HG03442 (cell line): ENCODE measurements around the gene CIRBP.

ENCODE experiments used
- ATAC-seq: cut with Tn5 transposase; IDR thresholded peaks from one replicate; pipeline ENCODE4 v1.9.1; 2021; ENCODE audit warnings: mild to moderate bottlenecking, moderate library complexity; ENCODE audit not compliant: unreplicated experiment

CIRBP gene

GRCh38 chr19:1230783-1231489, 38.2 kb upstream of the CIRBP start:
- no peak for ATAC-seq

DNA sequence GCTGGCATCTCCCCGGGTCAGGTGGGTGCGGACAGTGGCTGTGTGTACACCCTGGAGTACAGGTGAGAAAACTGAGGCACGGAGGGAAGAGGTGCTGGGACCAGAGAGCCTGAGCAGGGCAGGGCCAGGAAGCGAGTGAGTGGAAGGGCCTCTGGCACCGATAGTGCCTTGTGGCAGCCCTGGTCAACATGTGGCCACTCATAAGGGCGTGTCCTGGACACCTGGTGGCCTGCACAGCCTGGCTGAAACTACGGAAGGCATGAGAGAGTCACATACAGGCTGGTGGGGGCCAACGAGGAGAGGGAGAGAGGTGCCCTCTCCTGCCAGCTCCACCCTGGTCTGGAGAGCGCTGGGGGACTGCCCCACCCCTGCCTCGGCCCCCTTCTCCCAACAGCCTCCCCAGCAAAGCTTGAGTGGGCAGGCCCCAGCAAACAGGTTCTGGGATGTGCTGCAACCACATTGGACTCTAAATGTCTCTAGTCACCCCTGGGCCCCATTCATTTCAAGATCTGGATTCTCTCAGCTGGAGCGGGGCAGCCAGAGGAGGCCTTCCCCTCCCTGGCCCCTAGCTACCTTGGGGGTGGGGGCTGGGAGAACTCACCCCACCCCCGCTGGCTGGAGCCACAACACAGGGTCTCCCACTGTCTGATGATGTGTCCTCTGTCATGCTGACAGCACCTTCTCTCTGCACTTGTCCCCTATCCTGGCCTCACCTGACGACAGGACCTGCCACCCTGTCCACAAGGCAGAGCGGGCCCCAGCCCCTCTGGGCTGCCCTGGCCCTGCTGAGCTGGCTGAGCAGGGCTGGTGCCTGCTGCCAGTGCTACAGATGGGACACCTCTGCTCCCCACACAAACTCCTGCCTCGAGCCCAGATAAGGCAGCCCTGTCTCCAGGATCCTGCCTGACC, 37.1 kb upstream of the CIRBP start:
- ATAC-seq: no peak

DNA sequence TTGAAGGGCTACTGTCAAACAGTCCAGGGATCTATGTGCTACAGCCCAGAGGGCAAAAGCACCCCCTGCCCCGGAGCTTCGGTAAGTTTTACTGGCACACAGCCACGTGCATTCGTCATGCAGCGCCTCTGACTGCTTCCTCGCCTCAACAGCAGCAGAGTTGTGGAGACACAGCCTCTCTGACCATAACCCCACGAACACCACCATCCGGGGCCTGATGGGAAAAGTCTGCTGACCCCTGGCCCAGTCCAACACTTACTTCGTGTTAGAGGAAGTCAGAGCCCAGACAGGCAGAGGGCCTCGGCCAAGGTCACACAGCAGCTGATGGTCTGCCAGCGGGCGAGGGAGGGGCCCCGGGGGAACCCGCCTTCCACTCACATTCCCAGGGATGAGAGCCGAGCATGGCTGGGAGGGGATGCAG, 36.5 kb upstream of the CIRBP start:
- no peak for ATAC-seq

- ATAC-seq: no peak
Observed at GRCh38 chr19:1233115-1233667, 35.9 kb upstream of the CIRBP start.

- ATAC-seq: no peak
Observed at GRCh38 chr19:1234051-1234954, 34.8 kb upstream of the CIRBP start.

DNA sequence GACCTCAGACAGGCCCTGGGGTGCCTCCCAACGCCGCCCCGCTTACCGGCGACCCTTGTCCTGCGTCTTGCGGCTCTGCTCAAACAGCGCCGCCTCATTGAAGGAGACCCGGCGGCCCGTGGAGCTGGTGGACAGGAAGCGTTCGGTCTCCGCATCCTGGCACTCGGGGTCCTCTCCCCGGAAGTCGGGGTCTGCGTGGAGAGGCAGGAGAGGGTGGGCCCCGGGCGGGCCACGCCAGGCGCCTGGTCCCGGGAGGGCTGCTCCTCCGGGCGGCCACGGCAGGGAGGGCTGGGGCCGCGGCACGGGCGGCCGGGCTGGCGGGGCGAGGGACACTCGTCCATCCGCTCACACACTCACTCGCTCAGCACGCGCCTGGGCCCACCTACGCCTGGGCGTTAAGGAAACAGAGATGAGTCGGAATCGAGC, 34.2 kb upstream of the CIRBP start:
- ATAC-seq: no peak

GRCh38 chr19:1235625-1236538, 33.2 kb upstream of the CIRBP start:
- ATAC-seq: no peak

- ATAC-seq: no peak
Observed at GRCh38 chr19:1236576-1236975, 32.6 kb upstream of the CIRBP start.

GRCh38 chr19:1237027-1237659, 32.0 kb upstream of the CIRBP start:
- no peak for ATAC-seq

- ATAC-seq: no peak
Observed at GRCh38 chr19:1237754-1238368, 31.3 kb upstream of the CIRBP start, which contains the start of gene CBARP. Gene CBARP (minus strand): TSS chr19:1238005. CDS start chr19:1236100, 1,905 bp downstream.

DNA sequence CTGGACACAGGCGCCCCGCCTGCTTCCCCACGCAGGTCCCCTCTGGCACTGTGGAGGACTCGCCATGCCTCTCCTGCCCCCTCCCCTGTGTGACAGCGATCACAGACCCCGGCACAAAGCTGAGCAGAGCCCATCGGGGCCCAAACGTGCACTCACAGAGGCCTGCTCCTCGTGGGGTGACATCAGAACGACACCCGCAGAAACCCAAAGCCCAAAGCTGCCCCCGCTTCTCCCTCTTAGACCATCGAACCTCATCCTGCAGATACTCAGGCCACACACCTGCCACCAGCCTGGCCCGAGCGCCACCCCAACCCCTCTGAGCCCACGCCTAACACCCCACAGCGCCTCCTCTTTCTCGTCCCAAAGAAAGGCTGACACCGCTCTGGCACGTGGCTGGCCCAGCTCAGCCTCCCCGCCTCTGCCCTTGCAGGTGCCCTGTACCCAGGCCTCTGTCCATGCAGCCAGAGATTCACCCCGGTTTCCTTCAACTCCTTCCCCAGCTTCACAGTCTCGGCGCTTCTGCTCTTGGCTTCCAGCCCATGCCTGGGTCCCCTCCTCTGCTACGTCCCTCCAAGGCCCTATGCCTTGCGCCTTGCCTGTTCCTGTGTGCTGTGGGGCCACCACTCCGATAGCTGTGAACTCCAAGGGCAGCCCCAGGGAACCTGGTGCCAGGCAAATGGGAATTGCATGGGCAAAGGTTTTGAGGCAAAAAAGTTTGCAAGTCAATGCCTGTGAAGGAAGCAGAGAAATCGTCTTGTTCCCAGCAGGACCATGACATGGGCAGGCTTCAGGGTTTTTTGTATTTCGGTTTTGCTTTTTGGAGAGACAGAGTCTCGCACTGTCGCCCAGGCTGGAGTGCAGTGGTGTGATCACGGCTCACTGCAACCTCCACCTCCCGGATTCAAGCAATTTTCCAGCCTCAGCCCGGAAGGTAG, 30.5 kb upstream of the CIRBP start:
- no peak for ATAC-seq

GRCh38 chr19:1239420-1239795, 29.7 kb upstream of the CIRBP start:
- no peak for ATAC-seq

DNA sequence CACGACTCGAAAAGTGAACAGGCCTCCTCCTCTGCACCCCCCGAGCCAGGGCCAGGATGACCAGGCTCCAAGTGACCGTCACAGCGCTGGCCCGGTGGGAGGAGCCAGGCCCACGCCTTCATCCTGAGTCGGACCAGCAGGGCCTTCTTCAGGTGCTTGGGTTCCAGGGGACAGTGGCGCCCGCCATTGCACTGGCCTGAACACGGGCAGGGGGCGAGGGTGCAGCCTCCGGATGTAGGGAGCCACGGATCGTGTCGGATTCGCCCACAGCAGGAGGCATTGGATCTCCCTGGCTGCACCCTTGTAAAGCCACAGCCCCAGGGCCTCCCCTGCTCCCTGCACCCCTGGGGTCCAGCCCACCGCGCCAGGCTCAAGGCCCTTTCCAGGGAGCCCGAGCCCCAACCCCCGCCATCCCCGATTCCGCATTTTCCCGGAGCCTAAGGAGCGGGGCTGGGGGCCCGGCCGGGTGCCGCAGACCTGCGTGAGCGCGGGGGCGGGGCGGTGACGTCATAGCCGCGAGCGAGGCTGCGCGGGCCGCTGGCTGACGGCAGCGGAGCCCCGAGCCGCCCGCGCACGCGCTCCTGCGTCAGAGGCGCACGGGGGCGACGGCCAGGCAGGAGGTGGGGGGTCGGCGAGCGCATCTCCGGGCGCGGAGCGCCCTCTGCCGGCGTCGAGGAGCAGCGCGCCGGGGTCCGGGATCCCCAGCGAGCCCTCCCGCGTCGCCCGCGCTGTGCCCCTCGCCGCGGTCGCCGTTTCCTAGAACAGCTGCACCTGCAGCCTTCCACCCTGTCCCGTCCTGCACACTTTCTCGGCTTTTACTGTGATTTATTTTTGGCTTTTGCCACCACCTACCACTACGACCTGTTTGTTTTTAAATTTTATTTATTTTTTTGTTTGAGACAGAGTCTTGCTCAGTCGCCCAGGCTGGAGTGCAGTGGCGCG, 29.1 kb upstream of the CIRBP start:
- ATAC-seq: no peak

- no peak for ATAC-seq
Observed at GRCh38 chr19:1240925-1241324, 28.2 kb upstream of the CIRBP start.

GRCh38 chr19:1241417-1242095, 27.6 kb upstream of the CIRBP start, which contains the start of gene ATP5F1D:
Gene ATP5F1D (plus strand): TSS chr19:1241751. CDS start chr19:1241851, 100 bp downstream.
- peak; percentile 45 for ATAC-seq
